HL-60/S4 treated with retinoic acid at 250 ng/mL for 4 days and 3 days (cell line): Measurements from ENCODE around the gene ABR.
"Not testable (repeated sequence)": the region's sequence is repeated elsewhere in the genome, so short reads cannot be mapped to it uniquely, and the experiment has no call there.

ENCODE experiments used
- in situ Hi-C: fragments of 300-500 bp; cut with MboI; formaldehyde crosslinking; loops from 2 replicates; pipeline ENCODE4 v1.7.0; 2022; ENCODE audit warnings: low sequenced_read_pairs

ABR gene

GRCh38 chr17:1202291-1202690 lies 22.5 kb upstream of the ABR start:
- in situ Hi-C loops = no loop called here

- in situ Hi-C loops = no loop called here
Measured at GRCh38 chr17:1201132-1201702, 21.4 kb upstream of the ABR start.

- in situ Hi-C loops = not testable (repeated sequence)
Measured at GRCh38 chr17:1199271-1199743, 19.5 kb upstream of the ABR start.

GRCh38 chr17:1197781-1198490 lies 18.2 kb upstream of the ABR start:
- in situ Hi-C loops = no loop called here

GRCh38 chr17:1197379-1197778 lies 17.6 kb upstream of the ABR start:
- in situ Hi-C loops = no loop called here

- in situ Hi-C loops = no loop called here
Measured at GRCh38 chr17:1196946-1197345, 17.2 kb upstream of the ABR start.

DNA sequence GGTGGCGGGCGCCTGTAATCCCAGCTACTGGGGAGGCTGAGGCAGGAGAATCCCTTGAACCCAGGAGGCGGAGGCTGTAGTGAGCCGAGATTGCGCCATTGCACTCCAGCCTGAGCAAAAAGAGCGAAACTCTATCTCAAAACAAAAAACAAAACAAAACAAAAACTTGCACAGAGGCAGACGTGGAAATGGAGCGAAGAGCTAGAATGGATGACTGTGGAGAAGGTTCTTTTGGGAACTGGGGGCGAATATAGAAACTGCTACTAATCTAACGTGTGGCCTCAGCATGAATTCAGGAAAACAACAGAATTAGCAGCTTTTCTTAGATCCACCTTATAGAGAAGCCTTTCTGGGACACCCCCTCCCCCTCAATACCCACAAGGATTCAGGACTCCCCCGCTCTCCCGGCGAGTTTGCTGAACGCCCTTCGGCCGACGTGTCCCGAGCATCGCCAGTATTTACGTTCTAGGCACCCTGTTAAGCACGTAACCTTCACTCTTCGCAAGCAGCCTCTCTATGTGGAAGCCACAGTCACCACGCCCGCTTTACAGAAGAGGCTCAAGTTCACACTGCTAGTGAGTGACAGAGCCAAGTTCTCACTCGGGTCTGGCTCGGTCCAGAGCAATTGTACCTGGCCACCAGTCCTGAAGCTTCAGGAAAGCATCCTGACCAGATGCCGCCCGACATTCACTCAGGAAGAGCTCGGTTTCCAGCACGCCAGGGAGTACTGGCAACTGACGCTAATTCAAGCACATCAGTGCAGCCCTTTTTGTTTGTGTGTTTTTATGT lies 13.3 kb upstream of the ABR start:
- in situ Hi-C loops = no loop called here

DNA sequence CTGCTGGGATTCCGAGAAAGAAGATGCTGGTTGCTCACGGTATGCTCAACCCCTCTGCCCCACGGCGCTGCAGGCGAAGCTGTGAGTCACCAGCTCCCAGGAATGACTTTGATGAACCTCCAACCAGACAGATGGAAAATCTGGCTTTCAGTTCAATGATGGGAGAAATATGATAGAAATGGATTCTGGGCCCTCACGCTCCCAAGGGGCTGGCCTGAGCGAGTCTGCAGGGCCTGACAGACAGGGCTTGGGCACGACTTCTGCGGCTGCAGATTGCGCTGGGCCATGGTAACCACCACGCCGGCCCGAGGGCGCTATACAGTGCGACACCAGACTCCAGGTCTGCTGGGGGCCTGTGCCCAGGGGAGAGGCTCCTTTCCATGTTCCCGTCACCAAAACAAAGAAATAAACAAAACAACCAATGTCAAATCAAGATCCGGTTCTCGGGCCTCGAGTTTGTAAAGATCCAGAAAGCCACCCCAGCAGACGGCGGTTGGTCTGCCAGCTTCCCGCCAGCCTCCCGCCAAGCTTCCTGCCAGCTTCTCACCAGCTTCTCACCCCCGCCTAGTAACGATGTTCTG lies 11.1 kb upstream of the ABR start:
- in situ Hi-C loops = no loop called here

DNA sequence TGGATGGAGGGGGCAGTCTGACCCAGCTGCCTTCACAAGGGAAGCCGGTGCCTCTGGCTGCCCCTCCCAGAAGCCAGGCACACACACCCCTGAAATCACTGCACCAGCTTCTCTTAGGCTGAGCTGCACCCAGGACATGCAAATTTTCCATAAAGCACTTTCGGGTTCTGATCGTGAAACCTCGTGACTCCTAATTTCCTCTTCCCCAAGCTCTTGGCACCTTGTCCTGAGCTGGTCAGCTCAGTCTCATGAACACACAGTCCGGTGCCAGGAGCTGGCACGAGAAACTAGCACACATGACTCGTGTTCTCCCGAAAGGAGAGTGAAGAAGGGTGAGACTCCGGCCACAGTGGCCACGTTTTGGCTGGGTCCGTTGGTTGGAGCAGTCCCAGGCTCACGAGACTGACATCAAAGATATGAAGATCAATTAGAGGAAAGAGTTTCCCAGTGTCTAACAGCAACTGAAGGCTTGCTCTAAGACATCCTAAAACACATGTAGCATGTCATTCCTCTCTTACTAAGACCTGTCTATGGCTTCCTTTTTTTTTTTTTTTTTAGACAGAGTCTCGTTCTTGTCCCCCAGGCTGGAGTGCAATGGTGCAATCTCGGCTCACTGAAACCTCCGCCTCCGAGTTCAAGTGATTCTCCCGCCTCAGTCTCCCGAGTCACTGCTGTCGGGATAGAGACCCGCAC lies 9.2 kb upstream of the ABR start:
- in situ Hi-C loops = no loop called here

- in situ Hi-C loops = no loop called here
Measured at GRCh38 chr17:1186923-1187771, 7.4 kb upstream of the ABR start.

DNA sequence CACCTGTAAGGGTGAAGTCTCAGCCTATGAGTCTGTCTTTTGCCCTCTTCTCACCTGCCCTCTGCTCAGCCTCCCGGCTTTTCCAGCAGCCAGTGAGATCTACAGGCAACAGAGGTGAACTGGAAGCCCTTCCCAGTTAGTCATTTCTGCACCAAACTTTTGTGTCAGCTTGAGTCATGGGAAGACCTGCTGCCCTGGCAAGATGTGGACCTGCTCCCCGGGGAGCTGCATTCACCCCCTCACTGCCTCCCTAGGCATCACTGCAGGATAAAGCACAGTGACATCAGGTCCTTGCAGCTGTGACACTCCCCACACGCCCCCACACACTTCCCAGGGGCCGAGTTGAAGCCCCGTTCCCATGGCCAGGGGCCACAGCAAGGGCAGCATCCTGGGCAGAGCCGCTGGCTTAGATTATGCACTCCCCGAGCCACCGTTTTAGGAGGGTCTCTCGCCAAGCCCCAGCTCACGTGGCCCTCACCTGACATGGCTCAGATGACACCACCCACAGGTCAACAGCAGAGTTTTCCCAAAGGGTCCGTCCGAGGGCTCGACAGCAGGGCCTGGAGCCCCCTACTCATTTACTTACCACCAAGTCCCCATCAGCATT lies 6.5 kb upstream of the ABR start:
- in situ Hi-C loops = no loop called here

GRCh38 chr17:1183171-1183873 lies 3.5 kb upstream of the ABR start:
- in situ Hi-C loops = no loop called here

- in situ Hi-C loops = no loop called here
Measured at GRCh38 chr17:1182811-1183170, 3.0 kb upstream of the ABR start.

- in situ Hi-C loops = no loop called here
Measured at GRCh38 chr17:1181753-1182137, 2.0 kb upstream of the ABR start.

DNA sequence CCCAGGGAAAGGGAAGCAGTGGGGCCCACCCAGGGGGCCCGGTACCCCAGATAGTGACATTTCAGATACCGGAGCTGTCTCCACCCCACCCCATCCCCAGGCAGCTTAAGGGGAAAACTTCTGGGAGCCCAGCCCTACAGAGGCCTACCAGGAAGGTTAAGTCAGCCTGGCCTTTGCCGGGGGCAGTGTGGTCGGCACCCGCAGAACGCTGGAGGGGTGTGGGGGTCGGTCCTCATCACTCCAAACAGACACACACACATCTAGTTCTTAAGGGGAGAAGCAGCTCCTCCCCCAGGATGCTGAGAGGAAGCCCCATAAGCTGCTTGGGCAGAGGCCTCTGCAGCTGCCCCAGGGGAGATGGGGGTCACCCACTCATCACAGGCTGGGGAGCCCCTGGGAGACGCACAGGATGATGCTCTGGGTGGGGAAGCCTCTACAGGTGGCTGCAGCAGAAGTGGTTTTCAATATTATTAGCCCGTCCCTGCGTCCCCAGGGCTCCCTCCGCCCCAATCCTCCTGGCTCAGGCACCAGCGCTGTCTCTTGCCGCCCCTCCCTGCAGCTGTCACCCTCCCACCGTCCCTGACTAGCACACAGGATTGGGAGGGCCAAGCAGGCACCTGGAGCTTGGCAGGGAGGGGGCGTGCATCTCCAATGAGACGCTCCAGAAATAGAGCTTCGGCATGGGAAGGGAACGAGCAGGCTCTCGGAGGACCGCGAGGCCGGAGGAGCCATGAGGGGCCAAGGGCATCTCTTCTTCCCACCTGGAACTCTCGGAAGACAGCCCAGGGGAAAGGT lies 1.4 kb upstream of the ABR start:
- in situ Hi-C loops = no loop called here

- in situ Hi-C loops = no loop called here
Measured at GRCh38 chr17:1179112-1179817, 516 bp downstream of the ABR start.

GRCh38 chr17:1177016-1177700 lies 2.6 kb downstream of the ABR start:
- in situ Hi-C loops = no loop called here
